ENCODE results near the gene MINDY4.

MINDY4 gene

GRCh38 chr7:30862995-30863705 is 91.9 kb downstream of the MINDY4 start:
- no peaks in the 10 kb centered on the region for H3K4me1 Mint-ChIP-seq (ENCODE audit: low read depth)
- no peaks in the 10 kb centered on the region for H3K27me3 Mint-ChIP-seq
- H3K36me3 Mint-ChIP-seq (ENCODE audit: low read depth): no peaks in the 10 kb centered on the region
- H3K27ac Mint-ChIP-seq: no peak overlapping the region
- H3K9me3 Mint-ChIP-seq: no peaks in the 10 kb centered on the region
- intact Hi-C loops (cut with micrococcal nuclease): no loop called here
- H3K4me3 Mint-ChIP-seq: no peak overlapping the region

DNA sequence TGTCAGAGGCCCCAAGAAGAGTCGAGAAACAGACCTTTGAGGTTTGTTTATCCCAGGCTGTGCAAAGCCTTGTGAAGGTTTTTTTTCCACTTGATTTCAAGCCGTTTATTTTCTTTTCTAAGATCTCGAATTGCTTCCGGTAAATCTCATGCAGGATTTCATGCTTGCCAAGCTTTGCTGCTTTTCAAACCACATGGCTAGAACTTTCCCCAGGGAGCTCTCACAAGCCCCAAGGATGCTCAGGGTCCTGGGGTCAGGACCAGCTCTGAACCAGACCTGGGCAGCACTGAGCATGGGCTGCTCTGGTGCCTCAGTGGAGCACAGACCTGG is 92.5 kb downstream of the MINDY4 start:
- Mint-ChIP-seq H3K9me3 (no peaks in the 10 kb centered on the region), H3K4me3 (no peak overlapping the region), H3K36me3 (ENCODE audit: low read depth) (no peaks in the 10 kb centered on the region), H3K27me3 (no peaks in the 10 kb centered on the region), H3K4me1 (ENCODE audit: low read depth) (no peaks in the 10 kb centered on the region), H3K27ac (no peak overlapping the region)
- intact Hi-C loops (cut with micrococcal nuclease): no loop called here

DNA sequence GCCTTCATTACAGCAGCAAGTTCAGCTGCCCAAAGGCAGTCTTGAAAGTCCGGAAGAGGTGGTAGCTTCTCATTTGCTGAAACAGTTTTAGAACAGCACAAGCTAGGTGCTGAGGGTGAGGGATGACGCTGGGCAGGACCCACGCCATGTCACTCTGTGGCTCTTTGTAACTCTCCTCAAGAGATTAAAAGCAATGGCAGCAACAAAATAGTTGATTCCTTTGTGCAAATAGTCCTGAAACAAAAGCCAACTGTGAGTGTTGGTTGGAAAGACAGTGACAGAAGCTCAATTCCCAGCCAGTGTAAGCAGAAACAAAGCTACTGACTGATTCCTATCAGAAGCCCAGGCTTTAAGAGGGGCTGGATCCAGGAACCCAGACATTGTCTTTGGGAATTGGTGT is 92.9 kb downstream of the MINDY4 start:
- Mint-ChIP-seq H3K27ac (no peak overlapping the region), H3K4me1 (ENCODE audit: low read depth) (no peaks in the 10 kb centered on the region), H3K36me3 (ENCODE audit: low read depth) (no peaks in the 10 kb centered on the region), H3K27me3 (no peaks in the 10 kb centered on the region), H3K9me3 (no peaks in the 10 kb centered on the region), H3K4me3 (no peak overlapping the region)
- intact Hi-C loops (cut with micrococcal nuclease): no loop called here

- Mint-ChIP-seq H3K9me3 (no peaks in the 10 kb centered on the region), H3K4me3 (no peak overlapping the region), H3K27ac (no peak overlapping the region), H3K4me1 (ENCODE audit: low read depth) (no peaks in the 10 kb centered on the region), H3K36me3 (ENCODE audit: low read depth) (no peaks in the 10 kb centered on the region), H3K27me3 (no peaks in the 10 kb centered on the region)
- intact Hi-C loops (cut with micrococcal nuclease): no loop called here
These were observed 93.9 kb downstream of the MINDY4 start for GRCh38 chr7:30865076-30865475.

DNA sequence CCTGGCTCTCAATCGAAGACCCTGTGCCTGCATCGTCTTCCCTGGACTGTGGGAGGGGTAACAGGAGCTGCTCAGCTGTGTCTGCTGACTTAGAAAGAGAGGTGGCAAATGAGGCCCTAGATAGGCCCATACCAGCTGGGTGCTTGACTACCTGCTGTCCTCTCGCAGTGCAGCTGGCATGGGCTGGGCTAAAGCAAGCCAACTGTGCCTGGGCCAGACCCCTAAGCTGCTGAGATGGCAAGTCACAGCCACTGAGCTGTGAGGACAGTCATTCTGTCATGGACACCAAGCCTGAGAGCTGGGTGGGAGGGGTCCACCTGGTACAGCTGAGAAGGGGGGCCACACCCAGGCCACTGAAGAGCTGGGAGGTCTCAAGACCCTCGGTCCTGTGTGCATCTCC is 94.6 kb downstream of the MINDY4 start:
- Mint-ChIP-seq H3K36me3 (ENCODE audit: low read depth) (no peaks in the 10 kb centered on the region), H3K9me3 (no peaks in the 10 kb centered on the region), H3K27me3 (no peaks in the 10 kb centered on the region), H3K4me3 (no peak overlapping the region), H3K4me1 (ENCODE audit: low read depth) (no peaks in the 10 kb centered on the region), H3K27ac (no peak overlapping the region)
- intact Hi-C loops (cut with micrococcal nuclease): no loop called here

DNA sequence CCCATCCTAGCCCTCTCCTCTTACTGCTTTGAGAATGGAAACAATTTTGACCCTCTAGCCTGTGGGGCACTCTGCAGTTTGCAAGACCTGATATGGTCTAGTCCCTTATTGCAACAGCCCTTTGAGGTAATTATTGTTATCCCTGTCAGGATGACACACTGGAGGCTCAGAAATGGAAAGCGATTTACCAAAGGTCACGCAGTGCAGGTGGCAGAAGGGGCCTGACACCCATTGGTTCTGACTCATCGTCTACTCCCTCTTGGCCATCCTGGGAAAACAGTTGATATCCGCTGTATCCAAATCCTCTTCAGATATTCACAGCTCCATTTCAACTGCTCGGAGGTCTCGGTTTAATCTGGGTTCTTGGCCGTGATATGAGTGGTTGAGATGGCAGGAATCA is 95.7 kb downstream of the MINDY4 start:
- H3K36me3 Mint-ChIP-seq (ENCODE audit: low read depth): no peaks in the 10 kb centered on the region
- H3K27me3 Mint-ChIP-seq: no peaks in the 10 kb centered on the region
- H3K4me1 Mint-ChIP-seq (ENCODE audit: low read depth): no peaks in the 10 kb centered on the region
- no peak overlapping the region for H3K27ac Mint-ChIP-seq
- intact Hi-C loops (cut with micrococcal nuclease): no loop called here
- no peak overlapping the region for H3K4me3 Mint-ChIP-seq
- H3K9me3 Mint-ChIP-seq: no peaks in the 10 kb centered on the region

DNA sequence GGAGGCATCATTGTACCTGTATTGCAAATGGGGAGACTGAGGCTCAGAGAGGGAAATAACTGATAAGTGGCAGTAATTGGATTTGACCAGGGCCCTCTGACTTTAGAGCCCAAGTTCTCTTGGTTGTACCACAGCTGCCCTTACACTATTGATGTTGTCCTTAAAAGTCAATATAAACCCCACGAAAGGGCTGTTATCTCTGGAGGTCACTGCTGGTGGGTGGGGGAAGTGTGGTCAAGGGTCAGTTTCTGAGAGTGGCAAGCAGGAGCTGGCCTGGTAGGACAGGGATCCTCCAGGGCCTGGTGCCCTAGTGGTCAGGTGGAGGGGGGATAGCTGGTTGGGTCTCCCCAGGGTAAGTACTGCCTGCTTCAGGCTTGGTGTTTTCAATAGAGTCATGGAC is 96.3 kb downstream of the MINDY4 start:
- Mint-ChIP-seq H3K27ac (no peak overlapping the region), H3K4me1 (ENCODE audit: low read depth) (no peaks in the 10 kb centered on the region), H3K9me3 (no peaks in the 10 kb centered on the region), H3K4me3 (no peak overlapping the region), H3K27me3 (no peaks in the 10 kb centered on the region), H3K36me3 (ENCODE audit: low read depth) (no peaks in the 10 kb centered on the region)
- intact Hi-C loops (cut with micrococcal nuclease): no loop called here

GRCh38 chr7:30869794-30870611 is 98.8 kb downstream of the MINDY4 start:
- H3K4me3 Mint-ChIP-seq: no peak overlapping the region
- no peaks in the 10 kb centered on the region for H3K36me3 Mint-ChIP-seq (ENCODE audit: low read depth)
- no peaks in the 10 kb centered on the region for H3K9me3 Mint-ChIP-seq
- H3K27ac Mint-ChIP-seq: no peak overlapping the region
- no peaks in the 10 kb centered on the region for H3K27me3 Mint-ChIP-seq
- intact Hi-C loops (cut with micrococcal nuclease): no loop called here
- no peaks in the 10 kb centered on the region for H3K4me1 Mint-ChIP-seq (ENCODE audit: low read depth)

DNA sequence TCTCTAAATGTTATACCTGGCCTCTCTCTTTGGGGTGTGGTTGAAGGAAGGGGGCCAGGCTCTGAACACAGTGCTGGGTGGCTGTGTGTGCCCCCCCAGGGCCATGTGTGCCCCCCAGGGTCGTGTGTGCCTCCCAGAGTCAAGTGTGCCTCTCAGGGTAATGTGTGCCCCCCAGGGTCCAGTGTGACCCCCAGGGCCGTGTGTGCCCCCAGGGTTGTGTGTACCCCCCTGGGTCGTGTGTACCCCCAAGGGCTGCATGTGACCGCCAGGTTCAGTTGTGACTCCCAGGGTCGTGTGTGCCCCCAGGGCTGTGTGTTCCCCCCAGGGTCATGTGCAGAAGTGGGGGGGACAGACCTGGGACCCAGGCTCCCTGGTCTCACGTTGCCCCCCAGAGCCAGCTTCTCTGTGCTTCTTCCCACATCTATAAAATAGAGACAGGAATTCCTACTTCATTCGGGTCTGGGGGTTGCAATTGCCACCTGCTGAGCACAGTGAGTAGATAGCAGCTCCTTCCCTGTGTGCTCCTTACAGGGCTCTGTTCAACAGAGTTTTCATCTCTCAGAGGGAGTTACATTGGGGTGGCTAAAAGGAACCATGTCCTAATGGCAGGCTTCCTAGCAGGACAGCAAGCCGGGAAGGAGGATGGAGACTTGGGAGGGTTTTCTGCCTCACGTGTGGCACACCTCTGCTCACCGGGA is 99.8 kb downstream of the MINDY4 start:
- H3K27me3 Mint-ChIP-seq: no peaks in the 10 kb centered on the region
- H3K4me3 Mint-ChIP-seq: no peak overlapping the region
- intact Hi-C loops (cut with micrococcal nuclease): no loop called here
- no peak overlapping the region for H3K27ac Mint-ChIP-seq
- H3K4me1 Mint-ChIP-seq (ENCODE audit: low read depth): no peaks in the 10 kb centered on the region
- H3K36me3 Mint-ChIP-seq (ENCODE audit: low read depth): no peaks in the 10 kb centered on the region
- H3K9me3 Mint-ChIP-seq: no peaks in the 10 kb centered on the region

- no peak overlapping the region for H3K27ac Mint-ChIP-seq
- H3K27me3 Mint-ChIP-seq: no peaks in the 10 kb centered on the region
- no peaks in the 10 kb centered on the region for H3K36me3 Mint-ChIP-seq (ENCODE audit: low read depth)
- intact Hi-C loops (cut with micrococcal nuclease): no loop called here
- no peak overlapping the region for H3K4me3 Mint-ChIP-seq
- H3K9me3 Mint-ChIP-seq: no peaks in the 10 kb centered on the region
- no peaks in the 10 kb centered on the region for H3K4me1 Mint-ChIP-seq (ENCODE audit: low read depth)
These were observed 100.4 kb downstream of the MINDY4 start for GRCh38 chr7:30871655-30872054.

GRCh38 chr7:30873207-30873606 is 102.0 kb downstream of the MINDY4 start:
- H3K27me3 Mint-ChIP-seq: no peaks in the 10 kb centered on the region
- H3K36me3 Mint-ChIP-seq (ENCODE audit: low read depth): no peaks in the 10 kb centered on the region
- H3K4me1 Mint-ChIP-seq (ENCODE audit: low read depth): no peaks in the 10 kb centered on the region
- intact Hi-C loops (cut with micrococcal nuclease): no loop called here
- no peak overlapping the region for H3K27ac Mint-ChIP-seq
- H3K4me3 Mint-ChIP-seq: no peak overlapping the region
- H3K9me3 Mint-ChIP-seq: no peaks in the 10 kb centered on the region

DNA sequence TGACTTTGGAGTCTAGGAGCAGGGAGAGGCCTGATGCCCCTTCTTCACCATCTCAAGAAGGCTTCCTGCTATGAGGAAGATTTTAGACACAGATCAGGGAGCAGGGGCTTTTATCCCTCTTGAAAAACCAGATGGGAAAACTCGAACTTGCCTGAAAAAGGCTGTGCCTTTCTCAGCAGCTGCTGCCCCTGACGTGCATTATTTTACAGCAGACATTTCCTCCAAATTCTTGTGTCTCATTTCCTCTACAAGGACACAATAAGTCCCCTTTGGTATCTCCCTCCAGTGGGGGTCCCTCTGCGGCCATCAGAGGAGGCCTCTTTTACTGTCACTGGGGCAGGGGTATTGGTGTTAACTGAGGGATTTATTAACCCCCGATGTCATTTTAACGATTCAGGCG is 102.4 kb downstream of the MINDY4 start:
- no peaks in the 10 kb centered on the region for H3K4me1 Mint-ChIP-seq (ENCODE audit: low read depth)
- H3K27me3 Mint-ChIP-seq: no peaks in the 10 kb centered on the region
- intact Hi-C loops (cut with micrococcal nuclease): no loop called here

GRCh38 chr7:30874656-30875302 is 103.6 kb downstream of the MINDY4 start:
- intact Hi-C loops (cut with micrococcal nuclease): no loop called here
- Mint-ChIP-seq H3K27me3 (no peaks in the 10 kb centered on the region), H3K4me3 (no peak overlapping the region), H3K27ac (no peak overlapping the region), H3K36me3 (ENCODE audit: low read depth) (no peaks in the 10 kb centered on the region), H3K4me1 (ENCODE audit: low read depth) (no peaks in the 10 kb centered on the region), H3K9me3 (no peaks in the 10 kb centered on the region)

More for the DNA sequence above, 102.4 kb downstream of the MINDY4 start:
- Mint-ChIP-seq H3K9me3 (no peaks in the 10 kb centered on the region), H3K36me3 (ENCODE audit: low read depth) (no peaks in the 10 kb centered on the region), H3K27ac (no peak overlapping the region), H3K4me3 (no peak overlapping the region)
